AG10803 (cell line): Measurements from ENCODE around the gene RELN.

ENCODE experiments used
- DNase-seq: peaks from one replicate; pipeline ENCODE4 v3.0.0; 2010; ENCODE audit warnings: low read depth
- H3K4me3 ChIP-seq: 2 replicates; pipeline ENCODE4 v1.5.1; 2011; ENCODE audit warnings: mild to moderate bottlenecking, low read length, control low read depth
- TF ChIP-seq, protein P1 (sequence below): conservative IDR thresholded peaks from 2 replicates; pipeline ENCODE4 v1.5.1; 2011; ENCODE audit warnings: mild to moderate bottlenecking, low read length, control low read depth, inconsistent platforms

The RELN gene

GRCh38 chr7:104008107-104008506 lies 18.6 kb upstream of the RELN start:
- TF ChIP-seq, protein P1, sequence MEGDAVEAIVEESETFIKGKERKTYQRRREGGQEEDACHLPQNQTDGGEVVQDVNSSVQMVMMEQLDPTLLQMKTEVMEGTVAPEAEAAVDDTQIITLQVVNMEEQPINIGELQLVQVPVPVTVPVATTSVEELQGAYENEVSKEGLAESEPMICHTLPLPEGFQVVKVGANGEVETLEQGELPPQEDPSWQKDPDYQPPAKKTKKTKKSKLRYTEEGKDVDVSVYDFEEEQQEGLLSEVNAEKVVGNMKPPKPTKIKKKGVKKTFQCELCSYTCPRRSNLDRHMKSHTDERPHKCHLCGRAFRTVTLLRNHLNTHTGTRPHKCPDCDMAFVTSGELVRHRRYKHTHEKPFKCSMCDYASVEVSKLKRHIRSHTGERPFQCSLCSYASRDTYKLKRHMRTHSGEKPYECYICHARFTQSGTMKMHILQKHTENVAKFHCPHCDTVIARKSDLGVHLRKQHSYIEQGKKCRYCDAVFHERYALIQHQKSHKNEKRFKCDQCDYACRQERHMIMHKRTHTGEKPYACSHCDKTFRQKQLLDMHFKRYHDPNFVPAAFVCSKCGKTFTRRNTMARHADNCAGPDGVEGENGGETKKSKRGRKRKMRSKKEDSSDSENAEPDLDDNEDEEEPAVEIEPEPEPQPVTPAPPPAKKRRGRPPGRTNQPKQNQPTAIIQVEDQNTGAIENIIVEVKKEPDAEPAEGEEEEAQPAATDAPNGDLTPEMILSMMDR: no peak
- no peak for DNase-seq
- H3K4me3 ChIP-seq: no peak overlapping the region

GRCh38 chr7:104007614-104008013 lies 18.2 kb upstream of the RELN start:
- TF ChIP-seq, protein P1: no peak
- DNase-seq: no peak
- H3K4me3 ChIP-seq: no peak overlapping the region

- no peak for DNase-seq
- no peak overlapping the region for H3K4me3 ChIP-seq
- TF ChIP-seq, protein P1: no peak
Measured at GRCh38 chr7:104005197-104005596, 15.7 kb upstream of the RELN start.

DNA sequence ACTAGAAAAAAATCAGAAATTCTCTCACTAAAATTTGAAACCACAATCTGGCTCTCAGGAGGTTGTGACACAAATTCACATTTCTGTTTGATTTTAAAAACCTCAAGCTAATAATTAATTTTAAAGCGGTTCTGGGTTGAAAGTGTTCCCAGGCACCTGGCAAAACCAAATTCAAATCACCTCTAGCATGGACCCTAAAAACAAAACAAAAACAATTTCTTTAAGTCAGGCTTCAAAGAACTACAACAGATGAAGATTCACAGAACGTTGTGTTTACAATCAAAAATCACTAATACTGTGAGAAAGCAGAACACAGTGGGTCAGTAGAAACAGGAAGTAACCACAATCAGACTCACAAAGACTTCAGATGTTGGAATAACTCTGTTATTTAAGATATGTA lies 7.2 kb upstream of the RELN start:
- DNase-seq: no peak
- TF ChIP-seq, protein P1: no peak
- no peak overlapping the region for H3K4me3 ChIP-seq

DNA sequence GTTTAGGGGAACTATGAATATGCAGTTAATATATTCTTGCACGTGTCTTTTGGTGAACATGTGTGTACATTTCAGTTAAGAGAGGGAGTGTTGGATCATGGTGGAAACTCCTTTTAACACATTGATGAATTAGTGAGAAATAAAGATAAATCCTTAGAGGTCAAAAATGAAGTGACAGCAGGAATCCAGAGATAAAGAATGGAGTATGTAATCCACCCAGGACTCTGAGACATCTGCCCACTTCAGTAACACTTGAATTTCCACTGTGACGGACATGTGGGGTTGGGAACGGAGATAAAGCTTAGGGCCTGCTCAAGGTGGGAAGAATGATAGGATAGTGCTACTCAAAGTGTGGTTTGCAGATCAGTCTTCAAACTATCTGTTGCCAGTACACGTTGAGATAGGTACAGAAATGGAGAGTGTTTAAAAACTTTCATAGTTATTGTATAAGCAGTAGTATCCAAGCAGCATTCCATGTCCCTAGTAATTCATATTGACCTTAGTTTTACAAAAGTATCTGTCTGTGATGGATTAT lies 6.6 kb upstream of the RELN start:
- H3K4me3 ChIP-seq: no peak overlapping the region
- no peak for DNase-seq
- TF ChIP-seq, protein P1: no peak

GRCh38 chr7:103995554-103995953 lies 6.1 kb upstream of the RELN start:
- TF ChIP-seq, protein P1: no peak
- no peak overlapping the region for H3K4me3 ChIP-seq
- no peak for DNase-seq

DNA sequence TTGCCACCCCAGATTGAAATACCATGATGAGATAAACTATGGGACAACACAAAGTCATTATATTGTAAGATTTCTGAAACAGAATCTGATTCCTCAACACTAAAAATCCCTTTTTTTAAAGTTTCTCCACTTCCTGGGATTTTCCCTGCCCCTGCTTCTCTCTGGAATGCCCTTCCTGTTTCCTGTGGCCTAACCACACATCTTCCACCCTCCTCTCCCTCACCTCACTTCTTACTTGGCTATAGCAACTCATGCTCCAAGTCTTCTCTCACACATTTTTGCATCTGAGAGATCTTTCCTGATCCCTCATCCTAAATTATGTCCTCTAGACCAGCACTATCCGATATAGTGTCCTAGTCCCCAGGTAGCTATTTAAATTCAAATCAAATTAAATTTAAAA lies 4.1 kb upstream of the RELN start:
- DNase-seq: no peak
- TF ChIP-seq, protein P1: no peak
- H3K4me3 ChIP-seq: no peak overlapping the region
